Smooth muscle cell (in vitro differentiated cells): Measurements from ENCODE around the gene ARVCF. TPM values are rescaled to one million over a fixed set of nuclear protein-coding genes. Genes with fewer than 3 reads are reported as not detected.

Experiments
- DNase-seq: peaks from one replicate; lab custom pipeline; 2025; ENCODE audit not compliant: unreplicated experiment; lab: John Stamatoyannopoulos, UW
- H2AFZ ChIP-seq: fragments of 200-600 bp; sonication (generic); 2 replicates; pipeline ENCODE4 v1.6.0; 2016; ENCODE audit warnings: antibody characterized with exemption, low read depth, mild to moderate bottlenecking
- H3F3A ChIP-seq: fragments of 200-600 bp; sonication (generic); 2 replicates; pipeline ENCODE4 v1.6.0; 2017; ENCODE audit warnings: antibody characterized with exemption, low read depth
- H3K27ac ChIP-seq: fragments of 200-600 bp; sonication (generic); 2 replicates; pipeline ENCODE4 v1.5.1; 2016; ENCODE audit warnings: low read depth, mild to moderate bottlenecking
- H3K27me3 ChIP-seq: fragments of 200-600 bp; sonication (generic); 2 replicates; pipeline ENCODE4 v1.6.1; 2016; ENCODE audit warnings: low read depth, mild to moderate bottlenecking
- H3K36me3 ChIP-seq: fragments of 200-600 bp; sonication (generic); 2 replicates; pipeline ENCODE4 v1.5.1; 2016; ENCODE audit warnings: low read depth
- H3K4me1 ChIP-seq: fragments of 200-600 bp; sonication (generic); 2 replicates; pipeline ENCODE4 v1.5.1; 2016; ENCODE audit warnings: low read depth
- H3K4me2 ChIP-seq: fragments of 200-600 bp; sonication (generic); 2 replicates; pipeline ENCODE4 v1.6.0; 2016; ENCODE audit warnings: mild to moderate bottlenecking
- H3K4me3 ChIP-seq: fragments of 200-600 bp; sonication (generic); 2 replicates; pipeline ENCODE4 v1.5.1; 2016; ENCODE audit warnings: mild to moderate bottlenecking
- H3K79me2 ChIP-seq: fragments of 200-600 bp; sonication (generic); 2 replicates; pipeline ENCODE4 v1.6.0; 2016; ENCODE audit warnings: low read depth, mild to moderate bottlenecking
- H3K9ac ChIP-seq: fragments of 200-600 bp; sonication (generic); 2 replicates; pipeline ENCODE4 v1.6.0; 2016; ENCODE audit warnings: low read depth
- H3K9me3 ChIP-seq: fragments of 200-600 bp; sonication (generic); replicated peaks from 2 replicates; pipeline ENCODE4 v1.5.1; 2016; ENCODE audit warnings: low read depth
- H4K20me1 ChIP-seq: fragments of 200-600 bp; sonication (generic); 2 replicates; pipeline ENCODE4 v1.6.0; 2016; ENCODE audit warnings: low read depth
- WGBS: methylation state at CpG from one replicate; pipeline ENCODE4 v1.1.7; 2016; ENCODE audit warnings: low lambda C conversion rate; 5-methylcytosine and 5-hydroxymethylcytosine counted together
- polyA plus RNA-seq: library from polyadenylated mRNA; unstranded; fragments of >200 nt; fragmentation: Nextera tagmentation; extraction: Ambion mirVana; gene quantifications from 2 replicates; pipeline ENCODE4 v1.2.1, GENCODE V29; 2016
- total RNA-seq: library from RNA; depleted of rRNA; stranded (reverse); fragments of >200 nt; gene quantifications from 2 replicates; pipeline ENCODE4 v1.2.3, GENCODE V29; 2014
- TF ChIP-seq, protein P1 (sequence below): fragments of 200-600 bp; sonication (generic); IDR thresholded peaks from 2 replicates; pipeline ENCODE4 v1.5.1; 2017; ENCODE audit warnings: borderline replicate concordance, mild to moderate bottlenecking, antibody characterized with exemption; ENCODE audit not compliant: insufficient read depth, poor library complexity, severe bottlenecking

Gene ARVCF
- total and polyA plus RNA-seq, 2 experiments from 2014 or later, result 5.4 to 10.6 TPM

DNA sequence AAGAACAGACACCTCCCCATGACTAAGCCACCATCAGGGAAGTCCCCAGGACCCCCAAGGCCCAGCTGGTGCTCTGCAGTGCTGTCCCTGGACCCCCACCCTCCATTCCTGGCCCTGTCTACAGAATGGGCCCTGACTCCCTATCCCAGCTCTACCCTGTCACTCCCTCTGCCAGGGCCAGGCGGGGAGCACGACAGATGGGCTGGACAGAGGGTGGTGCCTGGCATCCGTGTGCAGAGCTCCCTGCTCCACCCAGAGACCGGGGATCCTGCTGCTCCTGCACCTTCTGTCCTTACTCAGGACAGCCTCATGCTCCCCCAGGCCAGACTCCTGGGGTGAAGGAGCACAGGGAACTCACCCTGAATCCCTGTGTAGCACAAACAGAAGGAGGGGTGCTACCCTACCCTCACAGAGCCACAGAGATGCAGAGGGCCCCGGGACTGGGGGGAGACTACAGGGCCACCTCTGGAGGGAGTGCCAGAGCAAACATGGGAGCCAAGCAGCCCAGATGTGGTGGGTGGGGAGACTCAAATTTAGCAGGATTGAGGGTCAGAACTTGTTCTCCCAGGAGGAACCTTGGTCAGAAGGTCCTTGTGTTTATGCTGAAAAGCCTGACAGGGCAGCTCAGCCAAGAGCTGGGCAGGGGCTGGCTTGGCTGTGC is 2.0 kb downstream of the ARVCF start:
- Histone ChIP-seq H2AFZ (no peak overlapping the region), H3K27ac (no peak overlapping the region)

DNA sequence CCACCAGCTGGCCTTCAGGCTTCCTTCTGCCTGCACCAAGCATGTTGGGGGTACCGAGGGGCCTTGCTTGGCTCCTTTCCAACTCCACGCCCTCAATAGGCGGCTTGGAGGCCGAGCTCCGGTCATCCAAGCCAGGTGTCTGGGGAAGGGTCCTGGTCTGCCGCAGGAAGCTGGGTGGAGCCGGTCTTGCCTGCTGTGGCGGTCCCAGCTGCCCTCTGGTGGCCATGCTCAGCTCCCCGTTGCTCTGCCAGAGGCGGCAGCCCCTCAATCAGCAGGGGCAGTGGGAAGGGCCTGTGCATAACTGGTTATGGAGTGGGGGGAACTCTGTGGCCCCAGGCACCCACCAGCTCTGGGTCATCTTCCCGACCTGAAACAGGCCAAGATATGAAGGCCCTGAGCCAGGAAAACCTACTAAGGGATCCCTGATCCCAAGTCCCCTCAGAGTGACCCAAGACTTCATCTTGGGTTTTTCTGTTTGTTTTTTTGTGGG is 3.2 kb downstream of the ARVCF start:
- Histone ChIP-seq H3K27me3 (peaks cover 36% of the 10 kb centered on the region), H3K36me3 (no peaks in the 10 kb centered on the region), H3K79me2 (no peaks in the 10 kb centered on the region), H3K9me3 (no peaks in the 10 kb centered on the region), H3K4me3 (no peak overlapping the region), H3K27ac (no peak overlapping the region), H2AFZ (no peak overlapping the region), H3F3A (no peaks in the 10 kb centered on the region), H3K9ac (no peak overlapping the region), H3K4me1 (peaks cover 5% of the 10 kb centered on the region), H4K20me1 (no peaks in the 10 kb centered on the region), H3K4me2 (no peak overlapping the region)
- peak; percentile 26 for DNase-seq
- TF ChIP-seq, protein P1, sequence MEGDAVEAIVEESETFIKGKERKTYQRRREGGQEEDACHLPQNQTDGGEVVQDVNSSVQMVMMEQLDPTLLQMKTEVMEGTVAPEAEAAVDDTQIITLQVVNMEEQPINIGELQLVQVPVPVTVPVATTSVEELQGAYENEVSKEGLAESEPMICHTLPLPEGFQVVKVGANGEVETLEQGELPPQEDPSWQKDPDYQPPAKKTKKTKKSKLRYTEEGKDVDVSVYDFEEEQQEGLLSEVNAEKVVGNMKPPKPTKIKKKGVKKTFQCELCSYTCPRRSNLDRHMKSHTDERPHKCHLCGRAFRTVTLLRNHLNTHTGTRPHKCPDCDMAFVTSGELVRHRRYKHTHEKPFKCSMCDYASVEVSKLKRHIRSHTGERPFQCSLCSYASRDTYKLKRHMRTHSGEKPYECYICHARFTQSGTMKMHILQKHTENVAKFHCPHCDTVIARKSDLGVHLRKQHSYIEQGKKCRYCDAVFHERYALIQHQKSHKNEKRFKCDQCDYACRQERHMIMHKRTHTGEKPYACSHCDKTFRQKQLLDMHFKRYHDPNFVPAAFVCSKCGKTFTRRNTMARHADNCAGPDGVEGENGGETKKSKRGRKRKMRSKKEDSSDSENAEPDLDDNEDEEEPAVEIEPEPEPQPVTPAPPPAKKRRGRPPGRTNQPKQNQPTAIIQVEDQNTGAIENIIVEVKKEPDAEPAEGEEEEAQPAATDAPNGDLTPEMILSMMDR, result peak; percentile 74
- 24% methylated on average over 11 of the region's 11 CpGs for WGBS

More for the DNA sequence above, 2.0 kb downstream of the ARVCF start:
- no peaks in the 10 kb centered on the region for H3K79me2 ChIP-seq
- peaks cover 5% of the 10 kb centered on the region for H3K4me1 ChIP-seq
- peaks cover 41% of the 10 kb centered on the region for H3K27me3 ChIP-seq
- no peaks in the 10 kb centered on the region for H3K9me3 ChIP-seq
- DNase-seq, result no peak
- no peaks in the 10 kb centered on the region for H3K36me3 ChIP-seq
- no peaks in the 10 kb centered on the region for H3F3A ChIP-seq
- no peak overlapping the region for H3K4me3 ChIP-seq
- no peak overlapping the region for H3K9ac ChIP-seq
- H4K20me1 ChIP-seq, result no peaks in the 10 kb centered on the region
- no peak overlapping the region for H3K4me2 ChIP-seq
- TF ChIP-seq, protein P1, result no peak
- WGBS, result 85% methylated on average over 5 of the region's 5 CpGs

DNA sequence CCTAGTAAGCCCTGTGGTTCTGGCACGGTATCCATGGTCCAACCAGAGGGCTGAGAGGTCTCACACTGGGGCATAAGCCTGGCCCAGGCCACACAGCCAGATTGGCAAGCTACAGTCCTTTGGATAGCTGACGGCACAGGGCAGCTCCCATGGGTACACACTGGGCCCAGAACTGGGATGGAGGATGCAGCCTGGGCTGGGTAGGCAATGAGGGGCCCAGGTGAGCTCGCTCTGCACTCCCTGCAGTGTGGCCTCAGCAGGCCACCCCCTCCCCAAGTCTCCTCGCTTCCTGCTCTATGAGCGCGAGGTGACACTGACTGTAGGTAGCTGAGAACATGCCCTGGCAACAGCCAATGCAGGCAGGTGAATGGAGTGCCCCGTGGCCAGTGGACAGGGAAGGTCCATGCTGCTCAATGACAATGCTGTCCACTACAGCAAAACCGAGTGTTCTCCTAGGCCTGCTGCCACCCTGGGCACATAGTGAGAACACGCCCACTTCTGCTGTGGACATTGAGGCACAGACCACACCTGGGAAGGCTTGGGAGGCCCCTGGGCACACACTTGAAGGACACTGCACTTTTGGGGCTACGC is 3.8 kb downstream of the ARVCF start:
- peaks cover 30% of the 10 kb centered on the region for H3K27me3 ChIP-seq
- H2AFZ ChIP-seq, result no peak overlapping the region
- no peaks in the 10 kb centered on the region for H3F3A ChIP-seq
- TF ChIP-seq, protein P1, result no peak
- H3K4me3 ChIP-seq, result no peak overlapping the region
- no peak overlapping the region for H3K9ac ChIP-seq
- WGBS, result 95% methylated on average over 10 of the region's 10 CpGs
- no peaks in the 10 kb centered on the region for H4K20me1 ChIP-seq
- no peak overlapping the region for H3K27ac ChIP-seq
- H3K4me2 ChIP-seq, result no peak overlapping the region
- no peaks in the 10 kb centered on the region for H3K36me3 ChIP-seq
- H3K9me3 ChIP-seq, result no peaks in the 10 kb centered on the region
- DNase-seq, result no peak
- peaks cover 5% of the 10 kb centered on the region for H3K4me1 ChIP-seq
- no peaks in the 10 kb centered on the region for H3K79me2 ChIP-seq
